ENCODE data around the gene ZFAND6. TPM values are rescaled to one million over a fixed set of nuclear protein-coding genes. Genes with fewer than 3 reads are reported as not detected.
"Not testable (repeated sequence)": the region's sequence is repeated elsewhere in the genome, so short reads cannot be mapped to it uniquely, and the experiment has no call there.

Gene ZFAND6
- total RNA-seq, 1 experiment from 2014 or later: 181 TPM

GRCh38 chr15:80152180-80152895, 92.9 kb downstream of the ZFAND6 start:
- no peaks in the 10 kb centered on the region for H3K9me3 ChIP-seq (replicated peaks)
- peak; percentile 55 to 96 for DNase-seq (ENCODE audit: low read depth in 1 of 2, low spot score in 2 of 2)
- H3K27me3 ChIP-seq (replicated peaks): no peaks in the 10 kb centered on the region
- H3K4me1 ChIP-seq (replicated peaks): peaks cover 10% of the 10 kb centered on the region; the same call in 1 of the 2 replicates
- no peaks in the 10 kb centered on the region for H3K36me3 ChIP-seq
- H3K4me3 ChIP-seq: peak overlapping the region; percentile 63
- no peak overlapping the region for H3K27ac ChIP-seq

GRCh38 chr15:80152896-80153876, 93.7 kb downstream of the ZFAND6 start, which contains the start of gene FAH:
FAH (plus strand) TSS chr15:80152999; CDS start chr15:80153055, 56 bp downstream.
- no peaks in the 10 kb centered on the region for H3K9me3 ChIP-seq (replicated peaks)
- DNase-seq (ENCODE audit: low read depth in 1 of 2, low spot score in 2 of 2): peak in 1 of 2 experiments; percentile 68
- H3K27ac ChIP-seq: peak within 1 kb of the TSS; percentile 61

GRCh38 chr15:80153900-80154299, 94.4 kb downstream of the ZFAND6 start:
- Histone ChIP-seq H3K27ac (no peak overlapping the region), H3K9me3 (replicated peaks) (no peaks in the 10 kb centered on the region), H3K36me3 (no peaks in the 10 kb centered on the region), H3K27me3 (replicated peaks) (no peaks in the 10 kb centered on the region), H3K4me3 (peak overlapping the region; percentile 63), H3K4me1 (replicated peaks) (peaks cover 10% of the 10 kb centered on the region; the same call in 1 of the 2 replicates)
- no peak for DNase-seq (ENCODE audit: low read depth in 1 of 2, low spot score in 2 of 2)

More at GRCh38 chr15:80152896-80153876, 93.7 kb downstream of the ZFAND6 start, which contains the start of gene FAH:
- peaks cover 10% of the 10 kb centered on the region; the same call in 1 of the 2 replicates for H3K4me1 ChIP-seq (replicated peaks)
- H3K36me3 ChIP-seq: no peaks in the 10 kb centered on the region
- peak within 1 kb of the TSS; percentile 63 for H3K4me3 ChIP-seq
- no peaks in the 10 kb centered on the region for H3K27me3 ChIP-seq (replicated peaks)

GRCh38 chr15:80154336-80154735, 94.9 kb downstream of the ZFAND6 start:
- H3K27me3 ChIP-seq (replicated peaks): no peaks in the 10 kb centered on the region
- H3K4me3 ChIP-seq: no peak overlapping the region
- peaks cover 10% of the 10 kb centered on the region; the same call in 1 of the 2 replicates for H3K4me1 ChIP-seq (replicated peaks)
- no peaks in the 10 kb centered on the region for H3K9me3 ChIP-seq (replicated peaks)
- H3K27ac ChIP-seq: no peak overlapping the region
- no peak for DNase-seq (ENCODE audit: low read depth in 1 of 2, low spot score in 2 of 2)
- no peaks in the 10 kb centered on the region; the same call in 1 of the 2 replicates for H3K36me3 ChIP-seq

- no peak overlapping the region for H3K4me3 ChIP-seq
- peaks cover 5% of the 10 kb centered on the region for H3K36me3 ChIP-seq
- H3K27me3 ChIP-seq (replicated peaks): no peaks in the 10 kb centered on the region
- no peak overlapping the region for H3K27ac ChIP-seq
- no peak for DNase-seq (ENCODE audit: low read depth in 1 of 2, low spot score in 2 of 2)
- no peaks in the 10 kb centered on the region for H3K9me3 ChIP-seq (replicated peaks)
- peaks cover 10% of the 10 kb centered on the region; the same call in 1 of the 2 replicates for H3K4me1 ChIP-seq (replicated peaks)
Observed at GRCh38 chr15:80155001-80155377, 95.5 kb downstream of the ZFAND6 start.

- DNase-seq (ENCODE audit: low read depth in 1 of 2, low spot score in 2 of 2); H3K27me3 ChIP-seq (replicated peaks); H3K4me3 ChIP-seq; H3K27ac ChIP-seq; H3K9me3 ChIP-seq (replicated peaks): not testable (repeated sequence)
- Histone ChIP-seq H3K4me1 (replicated peaks) (peaks cover 14% of the 10 kb centered on the region), H3K36me3 (peaks cover 11% of the 10 kb centered on the region)
Observed at GRCh38 chr15:80155378-80156175, 96.1 kb downstream of the ZFAND6 start.

GRCh38 chr15:80156176-80156720, 96.8 kb downstream of the ZFAND6 start:
- H3K27ac ChIP-seq: no peak overlapping the region
- peaks cover 15% of the 10 kb centered on the region for H3K36me3 ChIP-seq
- no peak for DNase-seq (ENCODE audit: low read depth in 1 of 2, low spot score in 2 of 2)
- no peak overlapping the region for H3K4me3 ChIP-seq
- H3K4me1 ChIP-seq (replicated peaks): peaks cover 19% of the 10 kb centered on the region
- no peaks in the 10 kb centered on the region for H3K27me3 ChIP-seq (replicated peaks)
- H3K9me3 ChIP-seq (replicated peaks): no peaks in the 10 kb centered on the region

- Histone ChIP-seq H3K27me3 (replicated peaks) (no peaks in the 10 kb centered on the region), H3K9me3 (replicated peaks) (no peaks in the 10 kb centered on the region), H3K4me3 (no peak overlapping the region), H3K36me3 (peaks cover 15% of the 10 kb centered on the region), H3K4me1 (replicated peaks) (peaks cover 19% of the 10 kb centered on the region), H3K27ac (no peak overlapping the region)
- no peak for DNase-seq (ENCODE audit: low read depth in 1 of 2, low spot score in 2 of 2)
Observed at GRCh38 chr15:80157215-80157614, 97.7 kb downstream of the ZFAND6 start.

GRCh38 chr15:80159301-80159700, 99.8 kb downstream of the ZFAND6 start:
- Histone ChIP-seq H3K4me1 (replicated peaks) (peaks cover 9% of the 10 kb centered on the region), H3K4me3 (no peak overlapping the region), H3K9me3 (replicated peaks) (no peaks in the 10 kb centered on the region), H3K36me3 (peaks cover 18% of the 10 kb centered on the region), H3K27ac (no peak overlapping the region), H3K27me3 (replicated peaks) (no peaks in the 10 kb centered on the region)
- DNase-seq (ENCODE audit: low read depth in 1 of 2, low spot score in 2 of 2): no peak

GRCh38 chr15:80159811-80160569, 100.5 kb downstream of the ZFAND6 start:
- H3K27me3 ChIP-seq (replicated peaks): no peaks in the 10 kb centered on the region
- peak overlapping the region; percentile 27; the same call in 1 of the 2 replicates for H3K27ac ChIP-seq
- no peaks in the 10 kb centered on the region for H3K9me3 ChIP-seq (replicated peaks)
- H3K4me3 ChIP-seq: no peak overlapping the region
- H3K36me3 ChIP-seq: peaks cover 21% of the 10 kb centered on the region
- peaks cover 9% of the 10 kb centered on the region for H3K4me1 ChIP-seq (replicated peaks)
- no peak for DNase-seq (ENCODE audit: low read depth in 1 of 2, low spot score in 2 of 2)

- Histone ChIP-seq H3K9me3 (replicated peaks) (no peaks in the 10 kb centered on the region), H3K4me3 (no peak overlapping the region), H3K36me3 (peaks cover 21% of the 10 kb centered on the region), H3K27me3 (replicated peaks) (no peaks in the 10 kb centered on the region), H3K4me1 (replicated peaks) (peaks cover 9% of the 10 kb centered on the region), H3K27ac (peak overlapping the region; percentile 27)
- DNase-seq (ENCODE audit: low read depth in 1 of 2, low spot score in 2 of 2): peak in 1 of 2 experiments; percentile 37
Observed at GRCh38 chr15:80160570-80161156, 101.2 kb downstream of the ZFAND6 start.

GRCh38 chr15:80161468-80162016, 102.1 kb downstream of the ZFAND6 start:
- H3K36me3 ChIP-seq: peaks cover 21% of the 10 kb centered on the region
- H3K27ac ChIP-seq: no peak overlapping the region
- no peak for DNase-seq (ENCODE audit: low read depth in 1 of 2, low spot score in 2 of 2)
- no peaks in the 10 kb centered on the region for H3K9me3 ChIP-seq (replicated peaks)
- no peak overlapping the region for H3K4me3 ChIP-seq
- peaks cover 9% of the 10 kb centered on the region for H3K4me1 ChIP-seq (replicated peaks)
- H3K27me3 ChIP-seq (replicated peaks): no peaks in the 10 kb centered on the region

Measured in SJSA1 (cell line).